Gastroesophageal sphincter (tissue), 4 donors: Measurements from ENCODE around the gene HCRTR1. TPM values are rescaled to one million over a fixed set of nuclear protein-coding genes. Genes with fewer than 3 reads are reported as not detected.

ENCODE experiments used
- ATAC-seq: fragments of 150-250 bp; one replicate; pipeline ENCODE4 v1.9.1; 2016; ENCODE audit warnings: mild to moderate bottlenecking, moderate library complexity
- H3K27ac ChIP-seq, 4 donors: fragments of 200-600 bp; sonication (generic) in 3 of 4; 1 replicate in 3 of 4; 2 replicates in 1 of 4; pipeline ENCODE4 v1.5.1; 2016 to 2019
- H3K27me3 ChIP-seq: fragments of 200-600 bp; sonication (generic); one replicate; pipeline ENCODE4 v1.5.1; 2019
- H3K36me3 ChIP-seq, 2 donors: fragments of 200-600 bp; sonication (generic); one replicate each; pipeline ENCODE4 v1.5.1; 2019; ENCODE audit warnings: control low read depth in 1 of 2
- H3K4me1 ChIP-seq, 3 donors: fragments of 200-600 bp; sonication (generic); 1 replicate in 2 of 3; 2 replicates in 1 of 3; pipeline ENCODE4 v1.5.1; 2016 to 2019; ENCODE audit warnings: control low read depth in 2 of 3
- H3K4me3 ChIP-seq, 2 donors: fragments of 200-600 bp; sonication (generic); one replicate each; pipeline ENCODE4 v1.5.1; 2019; ENCODE audit warnings: mild to moderate bottlenecking in 1 of 2, moderate library complexity in 1 of 2
- H3K9me3 ChIP-seq, 3 donors: fragments of 200-600 bp; sonication (generic); one replicate each; pipeline ENCODE4 v1.5.1; 2017 to 2019; ENCODE audit warnings: control low read depth in 2 of 3
- EP300 ChIP-seq: sonication (generic); formaldehyde crosslinking; IDR thresholded peaks from one replicate; pipeline ENCODE4 v1.6.1; 2017; ENCODE audit warnings: antibody characterized with exemption, mild to moderate bottlenecking
- POLR2A ChIP-seq, 2 donors: fragments of 450-650 bp; IDR thresholded peaks; one replicate each; pipeline ENCODE4 v1.6.1; 2017; ENCODE audit warnings: antibody characterized with exemption in 2 of 2, mild to moderate bottlenecking in 2 of 2, moderate library complexity in 1 of 2
- POLR2AphosphoS5 ChIP-seq: sonication (generic); formaldehyde crosslinking; IDR thresholded peaks from one replicate; pipeline ENCODE4 v1.6.1; 2017; ENCODE audit warnings: antibody characterized with exemption
- WGBS, 2 donors: methylation state at CpG; one replicate each; pipeline ENCODE4 v1.1.5; 2018; ENCODE audit warnings: low coverage in 1 of 2; 5-methylcytosine and 5-hydroxymethylcytosine counted together
- total RNA-seq, 4 donors: library from RNA; depleted of rRNA; stranded (reverse); fragments of >200 nt; gene quantifications; one replicate each; pipeline ENCODE4 v1.1.0, GENCODE V29; 2016
- TF ChIP-seq, protein P1 (sequence below), 4 experiments: fragments of 200-600 bp in 2 of 4; fragments of 450-650 bp in 2 of 4; sonication (generic) in 1 of 4; IDR thresholded peaks; one replicate each; pipeline ENCODE4 v1.5.1; 2017 to 2019; ENCODE audit warnings: antibody characterized with exemption in 4 of 4, mild to moderate bottlenecking in 2 of 4, moderate library complexity in 2 of 4

Gene HCRTR1
- total RNA-seq, 4 donors from 2014 or later = 0.23 to 0.82 (median 0.67) TPM; not detected in 1

- 37 to 52% methylated on average over 10 to 11 of the region's 11 CpGs for WGBS, 2 donors
- H3K27ac ChIP-seq = peak overlapping the region in 3 of 4 donors; percentile 85 to 97 (median 94)
Measured at GRCh38 chr1:31591425-31592093, 25.9 kb upstream of the HCRTR1 start.

DNA sequence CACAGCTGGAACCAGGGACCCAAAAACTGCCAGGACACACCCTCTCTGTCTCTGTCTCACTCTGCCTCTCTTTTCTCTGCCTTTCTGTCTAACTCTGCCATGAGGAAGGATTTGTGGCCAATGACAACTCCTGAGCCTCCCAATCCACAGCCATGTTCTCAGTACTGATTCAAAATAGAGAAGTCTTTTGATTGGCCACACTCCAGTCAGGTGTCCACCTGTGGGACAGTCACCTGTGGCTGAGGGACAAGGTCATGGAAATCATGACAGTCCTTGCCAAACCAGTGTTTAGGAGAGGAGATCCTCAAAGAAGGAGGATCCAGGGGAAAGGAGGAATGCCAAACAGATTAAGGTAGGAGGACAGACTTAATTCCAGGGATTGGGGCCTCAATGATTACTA, 25.4 kb upstream of the HCRTR1 start:
- H3K27me3 ChIP-seq = no peaks in the 10 kb centered on the region
- H3K36me3 ChIP-seq = peaks cover 0 to 2% of the 10 kb centered on the region in 2 donors
- H3K4me3 ChIP-seq = no peak overlapping the region
- peak overlapping the region in 3 of 4 donors; percentile 85 to 97 (median 94) for H3K27ac ChIP-seq
- H3K4me1 ChIP-seq = peaks cover 0 to 41% (median 17%) of the 10 kb centered on the region in 3 donors
- TF ChIP-seq POLR2AphosphoS5 (no peak), POLR2A (IDR thresholded peaks at IDR 0.05) (no peak)
- no peak for ATAC-seq
- no peaks in the 10 kb centered on the region for H3K9me3 ChIP-seq

More at GRCh38 chr1:31591425-31592093, 25.9 kb upstream of the HCRTR1 start:
- H3K9me3 ChIP-seq = no peaks in the 10 kb centered on the region
- peaks cover 0 to 47% (median 22%) of the 10 kb centered on the region in 3 donors for H3K4me1 ChIP-seq
- ATAC-seq = peak; percentile 22
- H3K36me3 ChIP-seq = peaks cover 0 to 8% of the 10 kb centered on the region in 2 donors
- no peak overlapping the region for H3K4me3 ChIP-seq
- TF ChIP-seq EP300 (no peak), POLR2AphosphoS5 (peak; percentile 70)
- H3K27me3 ChIP-seq = no peaks in the 10 kb centered on the region

GRCh38 chr1:31593136-31593665, 24.3 kb upstream of the HCRTR1 start:
- 73 to 76% methylated on average over 2 to 4 of the region's 5 CpGs for WGBS, 2 donors
- Histone ChIP-seq H3K4me1 (peaks cover 0 to 30% (median 6%) of the 10 kb centered on the region in 3 donors), H3K4me3 (no peak overlapping the region), H3K36me3 (no peaks in the 10 kb centered on the region), H3K9me3 (no peaks in the 10 kb centered on the region), H3K27me3 (no peaks in the 10 kb centered on the region), H3K27ac (peak overlapping the region in 1 of 4 donors; percentile 97)
- TF ChIP-seq, protein P1, sequence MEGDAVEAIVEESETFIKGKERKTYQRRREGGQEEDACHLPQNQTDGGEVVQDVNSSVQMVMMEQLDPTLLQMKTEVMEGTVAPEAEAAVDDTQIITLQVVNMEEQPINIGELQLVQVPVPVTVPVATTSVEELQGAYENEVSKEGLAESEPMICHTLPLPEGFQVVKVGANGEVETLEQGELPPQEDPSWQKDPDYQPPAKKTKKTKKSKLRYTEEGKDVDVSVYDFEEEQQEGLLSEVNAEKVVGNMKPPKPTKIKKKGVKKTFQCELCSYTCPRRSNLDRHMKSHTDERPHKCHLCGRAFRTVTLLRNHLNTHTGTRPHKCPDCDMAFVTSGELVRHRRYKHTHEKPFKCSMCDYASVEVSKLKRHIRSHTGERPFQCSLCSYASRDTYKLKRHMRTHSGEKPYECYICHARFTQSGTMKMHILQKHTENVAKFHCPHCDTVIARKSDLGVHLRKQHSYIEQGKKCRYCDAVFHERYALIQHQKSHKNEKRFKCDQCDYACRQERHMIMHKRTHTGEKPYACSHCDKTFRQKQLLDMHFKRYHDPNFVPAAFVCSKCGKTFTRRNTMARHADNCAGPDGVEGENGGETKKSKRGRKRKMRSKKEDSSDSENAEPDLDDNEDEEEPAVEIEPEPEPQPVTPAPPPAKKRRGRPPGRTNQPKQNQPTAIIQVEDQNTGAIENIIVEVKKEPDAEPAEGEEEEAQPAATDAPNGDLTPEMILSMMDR (IDR thresholded peaks at IDR 0.05) = no peak
- no peak for TF ChIP-seq POLR2A (IDR thresholded peaks at IDR 0.05)
- TF ChIP-seq POLR2AphosphoS5 = no peak
- TF ChIP-seq EP300 = no peak
- ATAC-seq = no peak

GRCh38 chr1:31593770-31594632, 23.5 kb upstream of the HCRTR1 start:
- ATAC-seq = peak; percentile 76
- no peaks in the 10 kb centered on the region for H3K27me3 ChIP-seq
- WGBS, 2 donors = 26 to 80% methylated on average over 2 to 5 of the region's 10 CpGs

DNA sequence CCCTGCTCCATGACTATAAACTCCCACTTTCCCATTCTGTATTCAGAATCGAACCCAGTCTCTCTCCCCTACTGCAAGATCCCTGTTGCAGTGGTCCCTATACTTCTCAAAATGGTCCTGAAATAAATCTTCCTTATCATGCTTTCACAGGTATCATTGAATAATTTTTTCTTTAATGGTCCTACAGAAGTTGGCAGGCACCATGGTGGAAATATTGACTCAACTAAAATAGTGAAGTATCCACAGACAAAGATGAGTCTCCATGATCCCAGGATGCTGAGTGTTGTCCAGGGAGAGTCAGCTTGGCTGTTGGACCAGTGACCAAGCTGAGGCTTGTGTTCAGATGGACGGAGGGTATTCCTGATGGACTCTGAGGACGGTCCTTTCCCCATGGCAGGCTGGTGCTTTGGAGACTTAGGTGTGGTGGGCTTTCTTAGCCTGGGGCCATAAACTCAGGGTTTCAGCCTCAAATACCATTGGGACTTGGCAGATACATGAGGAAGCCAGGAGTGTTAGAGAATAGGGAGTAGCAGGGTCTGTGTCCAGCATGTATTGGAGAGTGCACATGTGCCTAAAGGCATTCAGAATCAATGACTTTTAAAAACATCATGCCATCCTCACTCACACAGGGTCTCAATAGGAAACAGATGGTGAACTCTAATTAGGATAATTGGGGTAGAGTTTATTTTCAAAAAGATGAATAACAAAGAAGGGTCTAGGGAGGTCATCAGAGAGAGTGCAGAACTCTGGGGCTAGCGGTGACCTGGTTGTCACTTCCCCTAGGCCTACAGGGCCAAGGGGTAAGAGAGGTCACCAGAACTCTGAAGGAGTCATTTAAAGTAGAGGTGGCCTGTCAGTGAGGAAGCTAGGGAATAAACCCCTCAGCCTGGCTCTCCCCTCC, 21.4 kb upstream of the HCRTR1 start:
- Histone ChIP-seq H3K27ac (no peak overlapping the region), H3K36me3 (no peaks in the 10 kb centered on the region), H3K9me3 (no peaks in the 10 kb centered on the region), H3K4me1 (peaks cover 0 to 17% (median 0%) of the 10 kb centered on the region in 3 donors), H3K27me3 (no peaks in the 10 kb centered on the region), H3K4me3 (no peak overlapping the region)
- TF ChIP-seq, protein P1 (IDR thresholded peaks at IDR 0.05) = no peak
- no peak for TF ChIP-seq POLR2A (IDR thresholded peaks at IDR 0.05)
- TF ChIP-seq EP300 = no peak
- no peak for TF ChIP-seq POLR2AphosphoS5
- WGBS, 2 donors = 67 to 77% methylated on average over 1 to 4 of the region's 4 CpGs
- no peak for ATAC-seq

More at GRCh38 chr1:31593770-31594632, 23.5 kb upstream of the HCRTR1 start:
- Histone ChIP-seq H3K27ac (no peak overlapping the region), H3K36me3 (no peaks in the 10 kb centered on the region), H3K4me1 (peaks cover 0 to 22% (median 0%) of the 10 kb centered on the region in 3 donors), H3K9me3 (no peaks in the 10 kb centered on the region), H3K4me3 (no peak overlapping the region)
- TF ChIP-seq EP300 (no peak), POLR2AphosphoS5 (peak; percentile 54), POLR2A (IDR thresholded peaks at IDR 0.05) (no peak)
- TF ChIP-seq, protein P1 (IDR thresholded peaks at IDR 0.05) = peak in 3 of 4 experiments; percentile 88 to 94 (median 89)
